Measurements from ENCODE around the gene NEK7.

GRCh38 chr1:198267056-198267455, 110.3 kb downstream of the NEK7 start:
- TF ChIP-seq, protein P1, sequence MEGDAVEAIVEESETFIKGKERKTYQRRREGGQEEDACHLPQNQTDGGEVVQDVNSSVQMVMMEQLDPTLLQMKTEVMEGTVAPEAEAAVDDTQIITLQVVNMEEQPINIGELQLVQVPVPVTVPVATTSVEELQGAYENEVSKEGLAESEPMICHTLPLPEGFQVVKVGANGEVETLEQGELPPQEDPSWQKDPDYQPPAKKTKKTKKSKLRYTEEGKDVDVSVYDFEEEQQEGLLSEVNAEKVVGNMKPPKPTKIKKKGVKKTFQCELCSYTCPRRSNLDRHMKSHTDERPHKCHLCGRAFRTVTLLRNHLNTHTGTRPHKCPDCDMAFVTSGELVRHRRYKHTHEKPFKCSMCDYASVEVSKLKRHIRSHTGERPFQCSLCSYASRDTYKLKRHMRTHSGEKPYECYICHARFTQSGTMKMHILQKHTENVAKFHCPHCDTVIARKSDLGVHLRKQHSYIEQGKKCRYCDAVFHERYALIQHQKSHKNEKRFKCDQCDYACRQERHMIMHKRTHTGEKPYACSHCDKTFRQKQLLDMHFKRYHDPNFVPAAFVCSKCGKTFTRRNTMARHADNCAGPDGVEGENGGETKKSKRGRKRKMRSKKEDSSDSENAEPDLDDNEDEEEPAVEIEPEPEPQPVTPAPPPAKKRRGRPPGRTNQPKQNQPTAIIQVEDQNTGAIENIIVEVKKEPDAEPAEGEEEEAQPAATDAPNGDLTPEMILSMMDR (IDR thresholded peaks at IDR 0.05; ENCODE audit: poor library complexity, severe bottlenecking), result no peak
- TF ChIP-seq EP300 (conservative IDR thresholded peaks at IDR 0.05; ENCODE audit: poor library complexity, severe bottlenecking), result no peak
- TF ChIP-seq MXI1 (conservative IDR thresholded peaks at IDR 0.05; ENCODE audit: poor library complexity, severe bottlenecking), result no peak
- TF ChIP-seq RAD21 (conservative IDR thresholded peaks at IDR 0.05), result no peak
- TF ChIP-seq EZH2 (IDR thresholded peaks at IDR 0.05; ENCODE audit: borderline replicate concordance, insufficient read depth, low read length, poor library complexity, severe bottlenecking), result no peak

Measured in neural cell (in vitro differentiated cells).